ENCODE data around the gene CEND1. TPM values are rescaled to one million over a fixed set of nuclear protein-coding genes. Genes with fewer than 3 reads are reported as not detected.

The CEND1 gene
- polyA plus RNA-seq = under 1 TPM in 2 of 3 donors, not detected in 1; 0.04 to 0.09 TPM

GRCh38 chr11:789943-790342 lies at the start of gene CEND1:
CEND1 (minus strand) TSS chr11:790090; CDS start chr11:788576, 1,514 bp downstream.
- 7 to 8% (median 7%) methylated on average over 21 to 42 of the region's 44 CpGs for WGBS, 3 donors

DNA sequence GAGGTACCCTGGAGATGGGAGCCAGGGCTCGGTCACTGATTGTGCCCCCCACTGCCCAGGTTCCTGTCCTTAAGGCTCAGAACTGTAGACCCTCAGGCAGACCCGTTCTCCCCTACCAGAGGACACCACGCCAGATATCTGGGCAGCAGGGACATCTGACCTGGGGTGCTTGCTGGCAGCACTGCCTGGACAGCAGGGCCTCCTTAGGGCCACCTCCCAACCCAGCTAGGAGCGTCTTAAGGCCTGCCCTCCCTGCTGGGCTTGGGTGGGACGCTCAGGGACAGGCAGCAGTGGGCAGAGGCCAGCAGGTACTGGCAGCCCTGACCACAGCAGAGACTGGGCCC lies 49.4 kb upstream of the CEND1 start:
- no peak overlapping the region for H3K27ac ChIP-seq (ENCODE audit: low read depth, low read length)
- WGBS, 3 donors = 90 to 96% (median 94%) methylated on average over 5 of the region's 5 CpGs

More at GRCh38 chr11:789943-790342, at the start of gene CEND1:
- H3K27ac ChIP-seq (ENCODE audit: low read depth, low read length) = no peak within 1 kb of the TSS

DNA sequence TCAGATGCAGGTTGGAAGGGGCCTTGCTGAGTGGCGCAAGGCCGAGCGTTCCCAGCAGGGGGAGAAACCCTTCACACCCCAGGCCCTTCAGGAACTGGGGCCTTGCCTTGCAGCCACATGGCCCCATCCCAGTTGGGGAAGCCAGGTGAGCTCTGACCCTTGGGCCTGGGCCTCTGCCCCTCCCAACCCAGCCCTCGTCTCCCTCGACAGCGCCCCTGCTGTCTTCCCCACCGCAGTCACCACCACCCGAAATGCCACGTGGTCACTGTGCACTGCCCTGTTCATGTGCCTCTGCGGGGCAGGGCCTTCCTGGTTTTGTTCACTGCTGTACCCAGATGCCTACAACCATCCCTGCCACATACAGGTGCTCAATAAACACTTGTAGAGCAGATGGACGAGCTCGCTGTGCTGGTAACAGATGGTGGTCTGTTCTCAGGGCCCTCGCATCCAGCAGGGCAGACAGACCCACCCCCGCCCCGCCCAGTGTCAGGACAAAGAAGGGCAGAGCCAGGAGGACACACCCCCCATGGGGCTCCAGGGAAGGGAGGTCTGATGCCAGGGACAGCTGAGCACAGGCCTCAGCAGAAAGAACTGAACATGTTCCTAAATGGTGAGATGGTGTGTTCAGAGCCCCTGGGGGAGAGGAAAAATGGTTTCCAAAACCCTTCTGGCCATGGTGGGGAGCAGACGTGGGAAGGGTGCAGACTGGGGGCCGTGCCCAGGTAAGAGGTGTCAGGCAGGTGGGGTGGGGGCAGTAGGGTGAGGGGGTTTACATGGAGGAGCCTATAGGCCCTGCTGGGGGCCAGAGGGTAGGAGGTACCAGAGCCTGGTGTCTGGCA lies 48.8 kb upstream of the CEND1 start:
- WGBS, 3 donors = 29 to 60% (median 55%) methylated on average over 17 of the region's 17 CpGs
- no peak overlapping the region for H3K27ac ChIP-seq (ENCODE audit: low read depth, low read length)

DNA sequence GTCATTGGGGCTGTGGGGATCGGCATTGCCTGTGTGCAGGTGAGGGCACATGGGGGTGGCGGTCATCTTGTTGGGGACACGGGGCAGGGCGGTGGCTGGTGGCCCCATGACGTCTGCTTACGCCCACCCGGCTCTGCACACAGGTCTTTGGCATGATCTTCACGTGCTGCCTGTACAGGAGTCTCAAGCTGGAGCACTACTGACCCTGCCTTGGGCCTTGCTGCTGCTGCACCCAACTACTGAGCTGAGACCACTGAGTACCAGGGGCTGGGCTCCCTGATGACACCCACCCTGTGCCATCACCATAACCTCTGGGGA lies 48.1 kb upstream of the CEND1 start:
- H3K27ac ChIP-seq (ENCODE audit: low read depth, low read length) = no peak overlapping the region
- 66 to 74% (median 73%) methylated on average over 8 of the region's 8 CpGs for WGBS, 3 donors

DNA sequence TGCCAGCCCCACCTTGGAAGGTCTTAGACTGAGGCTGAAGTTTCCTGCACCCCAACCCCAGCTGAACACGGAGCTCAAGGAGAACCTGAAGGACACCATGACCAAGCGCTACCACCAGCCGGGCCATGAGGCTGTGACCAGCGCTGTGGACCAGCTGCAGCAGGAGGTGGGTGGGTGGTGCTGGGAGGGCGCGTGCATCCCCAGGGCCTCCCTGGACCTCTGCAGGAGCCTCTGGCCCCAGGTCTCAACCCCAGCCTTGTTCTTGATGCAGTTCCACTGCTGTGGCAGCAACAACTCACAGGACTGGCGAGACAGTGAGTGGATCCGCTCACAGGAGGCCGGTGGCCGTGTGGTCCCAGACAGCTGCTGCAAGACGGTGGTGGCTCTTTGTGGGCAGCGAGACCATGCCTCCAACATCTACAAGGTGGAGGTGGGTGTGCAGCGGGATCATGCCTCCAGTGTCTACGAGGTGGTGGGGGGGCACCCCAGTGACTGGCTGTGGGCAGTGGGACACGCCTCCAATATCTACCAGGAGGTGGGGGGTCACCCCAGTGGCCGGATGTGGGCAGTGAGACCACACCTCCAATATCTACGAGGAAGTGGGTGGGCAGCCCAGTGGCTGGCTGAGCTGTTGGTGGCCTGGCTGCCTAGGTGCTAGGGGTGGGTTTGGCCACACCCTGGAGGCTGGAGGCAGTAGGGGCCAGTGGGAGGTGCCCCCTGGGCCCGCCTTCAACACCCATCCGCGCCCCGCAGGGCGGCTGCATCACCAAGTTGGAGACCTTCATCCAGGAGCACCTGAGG lies 47.5 kb upstream of the CEND1 start:
- no peak overlapping the region for H3K27ac ChIP-seq (ENCODE audit: low read depth, low read length)
- WGBS, 3 donors = 81 to 84% (median 83%) methylated on average over 21 to 22 of the region's 22 CpGs

- no peak overlapping the region for H3K27ac ChIP-seq (ENCODE audit: low read depth, low read length)
Measured at GRCh38 chr11:836700-837099, 46.8 kb upstream of the CEND1 start.

DNA sequence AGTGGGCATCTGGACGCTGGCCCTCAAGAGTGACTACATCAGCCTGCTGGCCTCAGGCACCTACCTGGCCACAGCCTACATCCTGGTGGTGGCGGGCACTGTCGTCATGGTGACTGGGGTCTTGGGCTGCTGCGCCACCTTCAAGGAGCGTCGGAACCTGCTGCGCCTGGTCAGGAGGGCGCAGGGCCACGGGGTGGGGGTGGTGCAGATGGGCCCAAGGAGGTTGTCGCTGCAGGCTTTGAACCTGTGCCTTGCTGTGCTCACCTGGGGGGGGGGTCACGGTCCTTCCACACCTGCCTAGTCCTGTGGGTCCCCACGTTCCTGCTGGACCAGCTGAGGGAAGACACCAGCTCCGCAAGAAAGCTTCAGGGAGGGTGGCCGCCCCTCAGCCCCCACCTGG lies 46.4 kb upstream of the CEND1 start:
- 85 to 92% (median 90%) methylated on average over 14 of the region's 14 CpGs for WGBS, 3 donors
- H3K27ac ChIP-seq (ENCODE audit: low read depth, low read length) = no peak overlapping the region

More at GRCh38 chr11:836700-837099, 46.8 kb upstream of the CEND1 start:
- WGBS, 3 donors = 80 to 90% (median 87%) methylated on average over 9 of the region's 9 CpGs

GRCh38 chr11:834371-835316 lies 44.8 kb upstream of the CEND1 start:
- WGBS, 3 donors = 25 to 30% (median 27%) methylated on average over 30 to 31 of the region's 31 CpGs
- H3K27ac ChIP-seq (ENCODE audit: low read depth, low read length) = peak overlapping the region; percentile 86

DNA sequence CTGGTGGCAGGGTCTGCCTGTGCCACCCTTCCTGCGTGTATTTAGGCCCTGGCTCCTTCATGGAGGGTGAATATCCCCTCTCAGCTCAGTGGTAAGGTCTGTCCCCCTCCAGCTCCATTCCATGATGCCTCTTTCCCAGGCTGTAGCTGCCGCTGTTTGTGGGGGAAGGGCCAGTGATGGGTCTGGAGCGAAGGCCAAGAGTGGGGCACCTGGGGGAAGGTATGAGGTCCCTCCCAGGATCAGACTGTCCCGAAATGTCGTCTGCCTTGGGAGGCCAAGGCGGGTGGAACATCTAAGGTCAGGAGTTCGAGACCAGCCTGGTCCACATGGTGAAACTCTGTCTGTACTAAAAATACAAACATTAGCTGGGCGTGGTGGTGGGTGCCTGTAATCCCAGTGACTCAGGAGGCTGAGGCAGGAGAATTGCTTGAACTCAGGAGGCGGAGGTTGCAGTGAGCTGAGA lies 44.0 kb upstream of the CEND1 start:
- H3K27ac ChIP-seq (ENCODE audit: low read depth, low read length) = peak overlapping the region; percentile 60
- WGBS, 3 donors = 26 to 44% (median 40%) methylated on average over 9 of the region's 9 CpGs

DNA sequence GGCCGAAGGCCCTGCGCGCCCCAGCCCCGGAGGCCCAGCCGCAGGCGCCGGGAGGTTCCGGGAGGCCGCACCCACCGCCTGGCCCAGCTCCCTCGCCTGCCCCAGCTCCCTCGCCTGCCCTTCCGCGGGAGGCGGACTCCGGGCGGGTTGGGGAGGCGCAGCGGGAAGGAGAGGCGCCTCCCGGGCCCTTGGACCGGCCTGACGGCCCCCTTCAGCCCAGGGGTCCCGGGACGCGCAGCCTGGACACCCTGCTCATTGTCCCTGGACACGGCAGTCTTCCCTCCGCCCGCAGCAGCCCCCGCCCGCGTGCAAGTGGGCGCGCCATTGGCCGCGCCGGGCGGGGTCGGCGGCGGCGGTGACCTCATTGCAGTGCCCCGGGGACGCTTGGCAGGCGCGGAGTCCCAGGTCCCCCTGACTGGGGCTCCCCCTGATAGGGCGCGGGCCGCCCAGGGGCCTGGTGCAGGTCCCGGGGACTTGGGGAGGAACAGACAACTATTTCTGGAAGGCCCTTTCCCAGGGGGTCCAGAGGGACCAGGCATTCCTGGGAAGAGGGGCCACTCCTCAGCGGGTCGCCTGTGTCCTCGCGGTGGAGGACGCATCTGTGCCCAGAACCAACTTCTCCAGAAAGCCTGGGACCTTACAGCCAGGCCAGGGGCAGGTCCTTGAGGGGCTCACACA lies 43.4 kb upstream of the CEND1 start:
- 0 to 2% (median 1%) methylated on average over 12 to 54 of the region's 55 CpGs for WGBS, 3 donors
- H3K27ac ChIP-seq (ENCODE audit: low read depth, low read length) = peak overlapping the region; percentile 60

GRCh38 chr11:832529-833113 lies 42.7 kb upstream of the CEND1 start, which contains the start of gene CD151:
CD151 (plus strand) TSS chr11:832952; CDS start chr11:836070, 3,118 bp downstream.
- 2 to 3% (median 2%) methylated on average over 25 to 63 of the region's 67 CpGs for WGBS, 3 donors
- H3K27ac ChIP-seq (ENCODE audit: low read depth, low read length) = peak within 1 kb of the TSS; percentile 60

DNA sequence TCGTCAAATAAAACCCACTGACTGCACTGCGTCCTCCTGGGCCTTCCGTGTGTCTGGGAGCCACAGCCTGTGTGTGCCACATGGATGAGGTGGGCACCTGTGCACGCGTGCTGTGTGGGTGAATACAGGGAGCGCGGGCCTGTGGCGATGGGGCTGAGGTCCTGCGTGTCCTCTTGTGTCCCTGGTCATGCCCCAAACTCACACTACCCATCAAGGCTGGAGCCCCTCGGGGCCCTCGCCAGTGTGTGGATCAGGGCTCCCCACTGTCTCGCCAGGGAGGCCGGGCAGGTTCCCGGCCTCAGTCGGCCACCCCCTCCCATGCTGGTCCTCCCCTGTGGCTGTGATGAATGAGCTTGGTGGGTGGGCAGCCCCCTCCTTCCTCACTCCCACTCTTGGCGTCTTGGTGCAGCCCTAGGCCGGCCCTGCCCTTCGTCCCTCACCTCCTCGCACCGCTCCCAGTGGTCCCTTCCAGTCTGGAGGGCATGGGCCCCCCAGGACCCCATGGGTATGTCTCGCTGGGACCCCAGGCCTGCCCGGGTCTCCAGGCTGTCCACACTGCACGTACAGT lies 42.2 kb upstream of the CEND1 start:
- 62 to 71% (median 66%) methylated on average over 22 to 23 of the region's 23 CpGs for WGBS, 3 donors
- H3K27ac ChIP-seq (ENCODE audit: low read depth, low read length) = no peak overlapping the region

DNA sequence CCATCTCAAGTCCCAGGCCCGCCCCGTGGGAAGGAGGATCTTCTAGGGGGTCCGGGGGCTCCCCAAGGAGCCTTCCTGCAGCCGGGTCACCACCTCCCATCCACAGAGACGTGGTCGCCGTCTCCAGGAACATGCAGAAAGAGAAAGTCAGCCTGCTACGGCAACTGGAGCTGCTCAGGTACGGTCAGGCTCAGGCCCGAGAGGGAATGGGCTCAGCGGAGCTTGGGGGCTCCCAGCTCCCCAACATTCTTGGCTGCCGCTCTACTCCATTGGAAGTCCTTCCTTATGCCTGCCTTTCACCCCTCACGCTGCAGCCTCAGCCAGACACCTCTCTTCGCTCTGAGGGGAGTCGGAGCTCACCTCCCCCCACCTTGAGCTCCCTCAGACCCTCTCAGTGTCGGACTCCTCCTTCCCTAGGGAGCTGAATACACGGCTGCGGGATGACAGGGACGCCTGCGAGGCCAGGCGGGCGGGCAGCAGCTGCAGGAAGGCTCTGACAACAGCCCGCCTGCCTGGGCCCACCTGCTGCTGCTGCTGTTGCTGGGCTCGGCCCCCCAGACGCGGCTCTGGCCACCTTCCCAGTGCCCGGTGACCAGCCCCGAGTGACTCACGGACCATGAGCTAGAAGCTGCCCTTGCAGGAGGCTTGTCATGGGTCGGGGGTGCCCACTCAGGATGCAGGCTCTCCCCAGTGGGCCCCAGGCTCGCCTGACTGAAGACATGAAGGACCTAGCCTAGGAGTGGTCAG lies 41.4 kb upstream of the CEND1 start:
- 68 to 81% (median 71%) methylated on average over 29 to 31 of the region's 31 CpGs for whole genome bisulfite sequencing, 3 donors
- H3K27ac ChIP-seq (ENCODE audit: low read depth, low read length) = no peak overlapping the region

GRCh38 chr11:830295-831117 lies 40.6 kb upstream of the CEND1 start:
- WGBS, 3 donors = 7 to 63% (median 9%) methylated on average over 68 to 78 of the region's 78 CpGs
- H3K27ac ChIP-seq (ENCODE audit: low read depth, low read length) = no peak overlapping the region

DNA sequence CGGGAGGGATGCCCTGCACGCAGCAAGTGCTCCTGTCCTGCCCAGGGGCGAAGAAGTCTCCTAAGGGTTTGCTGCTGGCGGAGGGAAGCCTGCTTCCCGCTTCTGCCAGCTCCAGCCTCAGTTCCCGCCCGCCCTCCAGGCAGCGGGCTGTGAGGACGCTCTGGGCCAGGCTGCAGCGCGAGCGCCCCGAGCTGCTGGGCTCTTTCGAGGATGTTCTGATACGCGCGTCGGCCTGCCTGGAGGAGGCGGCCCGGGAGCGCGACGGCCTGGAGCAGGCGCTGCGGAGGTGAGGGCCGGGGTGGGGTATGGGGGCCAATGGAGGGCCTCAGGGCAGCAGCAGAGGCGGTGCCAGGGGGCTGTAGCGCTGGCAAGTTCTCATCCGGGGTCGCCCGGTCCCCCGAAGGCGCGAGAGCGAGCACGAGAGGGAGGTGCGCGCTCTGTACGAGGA lies 40.0 kb upstream of the CEND1 start:
- 3 to 64% (median 3%) methylated on average over 31 to 39 of the region's 39 CpGs for WGBS, 3 donors
- H3K27ac ChIP-seq (ENCODE audit: low read depth, low read length) = no peak overlapping the region
